Mononuclear cell (primary cell): ENCODE measurements around the gene USE1. TPM values are rescaled to one million over a fixed set of nuclear protein-coding genes. Genes with fewer than 3 reads are reported as not detected.
A peak's percentile ranks its signal among the peaks of the same experiment; 100 is the strongest.

ENCODE experiments used
- H3K27me3 ChIP-seq: 2 replicates; pipeline ENCODE4 v1.6.0; 2011; ENCODE audit warnings: low read length, control low read depth; ENCODE audit not compliant: insufficient read depth
- H3K4me1 ChIP-seq: 2 replicates; pipeline ENCODE4 v1.5.1; 2011; ENCODE audit warnings: mild to moderate bottlenecking, low read length, control low read depth; ENCODE audit not compliant: insufficient read depth
- H3K4me3 ChIP-seq: 2 replicates; pipeline ENCODE4 v1.5.1; 2011; ENCODE audit warnings: mild to moderate bottlenecking, low read length, moderate library complexity
- H3K9me3 ChIP-seq: 2 replicates; pipeline ENCODE4 v1.5.1; 2011; ENCODE audit warnings: low read depth, mild to moderate bottlenecking, control low read depth, low read length
- total RNA-seq: library from RNA; depleted of rRNA; stranded (reverse); fragments of >200 nt; gene quantifications from one replicate; pipeline ENCODE4 v1.2.3, GENCODE V29; 2012

USE1 gene
- total RNA-seq, 1 donor, result 8.6 TPM

GRCh38 chr19:17195106-17195505 lies 20.1 kb upstream of the USE1 start:
- H3K9me3 ChIP-seq, result no peaks in the 10 kb centered on the region
- no peak overlapping the region for H3K4me3 ChIP-seq
- H3K4me1 ChIP-seq, result no peaks in the 10 kb centered on the region
- no peaks in the 10 kb centered on the region for H3K27me3 ChIP-seq

GRCh38 chr19:17196610-17197009 lies 18.5 kb upstream of the USE1 start:
- no peaks in the 10 kb centered on the region for H3K4me1 ChIP-seq
- H3K9me3 ChIP-seq, result no peaks in the 10 kb centered on the region
- no peaks in the 10 kb centered on the region for H3K27me3 ChIP-seq
- no peak overlapping the region for H3K4me3 ChIP-seq

GRCh38 chr19:17197666-17198065 lies 17.5 kb upstream of the USE1 start:
- no peak overlapping the region for H3K4me3 ChIP-seq
- no peaks in the 10 kb centered on the region for H3K27me3 ChIP-seq
- no peaks in the 10 kb centered on the region for H3K4me1 ChIP-seq
- no peaks in the 10 kb centered on the region for H3K9me3 ChIP-seq

- Histone ChIP-seq H3K27me3 (no peaks in the 10 kb centered on the region), H3K4me3 (no peak overlapping the region), H3K4me1 (no peaks in the 10 kb centered on the region), H3K9me3 (no peaks in the 10 kb centered on the region)
These were observed 14.6 kb upstream of the USE1 start for GRCh38 chr19:17200408-17201079.

- H3K9me3 ChIP-seq, result no peaks in the 10 kb centered on the region
- H3K4me1 ChIP-seq, result no peaks in the 10 kb centered on the region
- H3K27me3 ChIP-seq, result no peaks in the 10 kb centered on the region
- no peak overlapping the region for H3K4me3 ChIP-seq
These were observed 12.9 kb upstream of the USE1 start for GRCh38 chr19:17202249-17202648.

GRCh38 chr19:17202713-17203112 lies 12.4 kb upstream of the USE1 start:
- Histone ChIP-seq H3K4me3 (no peak overlapping the region), H3K4me1 (no peaks in the 10 kb centered on the region), H3K9me3 (no peaks in the 10 kb centered on the region), H3K27me3 (no peaks in the 10 kb centered on the region)

GRCh38 chr19:17205237-17206140 lies 9.7 kb upstream of the USE1 start:
- Histone ChIP-seq H3K9me3 (no peaks in the 10 kb centered on the region), H3K27me3 (no peaks in the 10 kb centered on the region), H3K4me1 (no peaks in the 10 kb centered on the region), H3K4me3 (no peak overlapping the region)

GRCh38 chr19:17206736-17207581 lies 8.2 kb upstream of the USE1 start:
- H3K9me3 ChIP-seq, result no peaks in the 10 kb centered on the region
- H3K27me3 ChIP-seq, result no peaks in the 10 kb centered on the region
- H3K4me3 ChIP-seq, result no peak overlapping the region
- no peaks in the 10 kb centered on the region for H3K4me1 ChIP-seq

- H3K27me3 ChIP-seq, result no peaks in the 10 kb centered on the region
These were observed 5.8 kb upstream of the USE1 start for GRCh38 chr19:17209126-17210036.

GRCh38 chr19:17210296-17210695 lies 4.9 kb upstream of the USE1 start:
- Histone ChIP-seq H3K4me3 (no peak overlapping the region), H3K9me3 (no peaks in the 10 kb centered on the region), H3K4me1 (peaks cover 7% of the 10 kb centered on the region), H3K27me3 (no peaks in the 10 kb centered on the region)

More at GRCh38 chr19:17209126-17210036, 5.8 kb upstream of the USE1 start:
- peaks cover 2% of the 10 kb centered on the region for H3K4me1 ChIP-seq
- no peak overlapping the region for H3K4me3 ChIP-seq
- H3K9me3 ChIP-seq, result no peaks in the 10 kb centered on the region

- Histone ChIP-seq H3K9me3 (no peaks in the 10 kb centered on the region), H3K4me3 (no peak overlapping the region), H3K27me3 (no peaks in the 10 kb centered on the region), H3K4me1 (peaks cover 15% of the 10 kb centered on the region)
These were observed 3.4 kb upstream of the USE1 start for GRCh38 chr19:17211547-17212446.

- H3K4me1 ChIP-seq, result peaks cover 15% of the 10 kb centered on the region
- no peak overlapping the region for H3K4me3 ChIP-seq
- H3K27me3 ChIP-seq, result no peaks in the 10 kb centered on the region
- no peaks in the 10 kb centered on the region for H3K9me3 ChIP-seq
These were observed 1.8 kb upstream of the USE1 start for GRCh38 chr19:17213334-17213733.

- H3K4me3 ChIP-seq, result peak overlapping the region; percentile 68
These were observed 540 bp upstream of the USE1 start for GRCh38 chr19:17214508-17215126.

More at GRCh38 chr19:17214508-17215126, 540 bp upstream of the USE1 start:
- Histone ChIP-seq H3K9me3 (no peaks in the 10 kb centered on the region), H3K4me1 (peaks cover 15% of the 10 kb centered on the region), H3K27me3 (no peaks in the 10 kb centered on the region)
